ENCODE results near the gene CTSF.

The CTSF gene

DNA sequence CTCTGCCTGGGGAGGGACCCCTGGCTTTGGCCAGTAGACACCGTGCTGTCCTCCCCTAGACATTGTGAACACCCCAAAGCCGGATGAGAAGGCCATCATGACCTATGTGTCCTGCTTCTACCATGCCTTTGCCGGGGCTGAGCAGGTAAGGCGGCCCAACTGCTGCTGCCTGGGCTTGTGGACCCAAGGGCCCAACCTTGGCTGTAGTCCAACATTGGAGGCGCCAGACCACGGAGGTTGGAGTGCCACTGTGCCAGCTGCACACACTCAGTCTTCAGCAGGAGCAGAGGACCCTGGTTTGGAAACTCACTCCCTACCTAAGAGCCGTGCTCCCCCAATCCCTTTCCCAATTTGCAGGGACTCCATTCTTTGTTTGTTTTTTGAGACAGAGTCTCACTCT is 12.3 kb downstream of the CTSF start:
- TF ChIP-seq, protein P1, sequence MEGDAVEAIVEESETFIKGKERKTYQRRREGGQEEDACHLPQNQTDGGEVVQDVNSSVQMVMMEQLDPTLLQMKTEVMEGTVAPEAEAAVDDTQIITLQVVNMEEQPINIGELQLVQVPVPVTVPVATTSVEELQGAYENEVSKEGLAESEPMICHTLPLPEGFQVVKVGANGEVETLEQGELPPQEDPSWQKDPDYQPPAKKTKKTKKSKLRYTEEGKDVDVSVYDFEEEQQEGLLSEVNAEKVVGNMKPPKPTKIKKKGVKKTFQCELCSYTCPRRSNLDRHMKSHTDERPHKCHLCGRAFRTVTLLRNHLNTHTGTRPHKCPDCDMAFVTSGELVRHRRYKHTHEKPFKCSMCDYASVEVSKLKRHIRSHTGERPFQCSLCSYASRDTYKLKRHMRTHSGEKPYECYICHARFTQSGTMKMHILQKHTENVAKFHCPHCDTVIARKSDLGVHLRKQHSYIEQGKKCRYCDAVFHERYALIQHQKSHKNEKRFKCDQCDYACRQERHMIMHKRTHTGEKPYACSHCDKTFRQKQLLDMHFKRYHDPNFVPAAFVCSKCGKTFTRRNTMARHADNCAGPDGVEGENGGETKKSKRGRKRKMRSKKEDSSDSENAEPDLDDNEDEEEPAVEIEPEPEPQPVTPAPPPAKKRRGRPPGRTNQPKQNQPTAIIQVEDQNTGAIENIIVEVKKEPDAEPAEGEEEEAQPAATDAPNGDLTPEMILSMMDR (conservative IDR thresholded peaks at IDR 0.05; ENCODE audit: low read depth, low read length): no peak
- H3K4me3 ChIP-seq (ENCODE audit: low read depth, low read length): no peak overlapping the region
- DNase-seq (ENCODE audit: low read depth): no peak

DNA sequence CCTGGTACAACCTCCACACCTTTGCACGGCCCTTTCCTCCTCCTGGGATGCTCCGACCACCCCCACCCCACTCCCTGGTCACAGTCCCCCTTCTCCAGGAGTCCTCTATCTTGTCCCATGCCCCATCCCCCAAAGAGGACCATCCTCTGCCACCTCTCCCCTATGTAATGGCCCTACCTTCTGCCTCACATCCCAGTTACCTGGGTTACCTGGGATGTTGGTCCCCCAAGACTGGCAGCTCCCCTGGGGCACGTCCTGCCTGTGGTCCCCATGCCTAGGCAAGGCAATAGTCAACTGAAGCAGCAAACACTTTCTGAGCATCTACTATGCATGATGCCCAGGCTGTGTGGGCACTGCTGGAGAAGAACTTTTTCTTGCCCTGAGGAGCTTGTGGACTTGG is 13.0 kb downstream of the CTSF start:
- no peak for DNase-seq (ENCODE audit: low read depth)
- no peak overlapping the region for H3K4me3 ChIP-seq (ENCODE audit: low read depth, low read length)
- TF ChIP-seq, protein P1 (conservative IDR thresholded peaks at IDR 0.05; ENCODE audit: low read depth, low read length): no peak

DNA sequence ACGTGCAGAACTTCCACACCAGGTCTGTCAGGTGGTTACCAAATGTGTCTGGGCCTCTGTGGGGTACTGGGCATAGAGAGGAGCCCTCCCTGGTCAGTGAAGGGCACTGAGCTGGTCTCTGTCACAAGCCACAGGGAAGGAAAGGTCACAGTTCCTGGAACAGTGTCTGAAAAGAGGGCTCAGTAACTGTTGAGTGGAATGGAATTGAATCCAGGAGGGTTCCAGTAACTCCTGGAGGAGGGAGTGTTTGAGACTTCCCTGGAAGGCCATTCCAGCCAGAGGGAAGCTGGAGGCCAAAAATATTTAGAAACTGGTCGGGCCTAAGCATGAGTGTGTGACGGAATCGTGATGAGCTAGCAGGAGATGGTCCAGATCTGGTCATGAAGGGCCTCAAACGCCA is 13.8 kb downstream of the CTSF start:
- no peak overlapping the region for H3K4me3 ChIP-seq (ENCODE audit: low read depth, low read length)
- TF ChIP-seq, protein P1 (conservative IDR thresholded peaks at IDR 0.05; ENCODE audit: low read depth, low read length): no peak
- DNase-seq (ENCODE audit: low read depth): no peak

DNA sequence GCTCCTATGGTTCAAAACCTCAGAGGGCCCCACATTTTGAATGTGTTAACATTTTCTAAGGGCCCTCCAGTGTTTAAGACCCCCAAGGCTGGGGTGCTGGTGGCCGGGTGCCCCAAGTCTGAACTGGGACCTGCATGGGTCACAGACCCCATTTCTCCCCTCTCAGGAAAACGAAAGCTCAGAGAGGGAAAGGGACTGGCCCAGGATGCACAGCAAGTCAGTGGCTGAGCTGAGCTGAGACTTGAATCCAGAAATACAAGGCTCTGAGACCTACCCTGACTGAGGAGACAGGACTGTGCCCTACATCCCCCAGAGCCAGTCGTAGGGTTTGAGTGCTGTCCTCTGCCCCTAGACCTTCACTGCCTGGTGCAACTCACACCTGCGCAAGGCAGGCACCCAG is 17.5 kb downstream of the CTSF start:
- TF ChIP-seq, protein P1 (conservative IDR thresholded peaks at IDR 0.05; ENCODE audit: low read depth, low read length): no peak
- no peak overlapping the region for H3K4me3 ChIP-seq (ENCODE audit: low read depth, low read length)
- no peak for DNase-seq (ENCODE audit: low read depth)

DNA sequence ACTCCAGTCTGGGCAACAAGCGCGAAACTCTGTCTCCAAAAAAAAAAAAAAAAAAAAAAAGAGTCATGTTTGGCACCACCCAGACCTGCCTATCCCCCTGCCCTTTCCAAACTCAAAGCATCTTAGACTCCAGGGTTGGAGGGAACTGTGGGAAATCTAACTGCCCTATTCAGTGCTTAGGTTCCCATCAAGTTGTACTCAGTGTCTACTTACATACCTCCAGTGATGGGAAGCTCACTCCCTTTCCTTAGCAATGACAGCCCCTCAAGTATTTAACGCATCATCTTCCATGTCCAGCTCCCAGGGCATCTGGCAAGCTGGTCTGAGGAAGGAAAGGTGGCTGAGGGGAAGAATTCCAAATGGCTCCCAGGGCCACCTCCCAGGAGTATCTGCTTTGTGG is 18.7 kb downstream of the CTSF start:
- DNase-seq (ENCODE audit: low read depth): no peak
- TF ChIP-seq, protein P1 (conservative IDR thresholded peaks at IDR 0.05; ENCODE audit: low read depth, low read length): no peak
- no peak overlapping the region for H3K4me3 ChIP-seq (ENCODE audit: low read depth, low read length)

DNA sequence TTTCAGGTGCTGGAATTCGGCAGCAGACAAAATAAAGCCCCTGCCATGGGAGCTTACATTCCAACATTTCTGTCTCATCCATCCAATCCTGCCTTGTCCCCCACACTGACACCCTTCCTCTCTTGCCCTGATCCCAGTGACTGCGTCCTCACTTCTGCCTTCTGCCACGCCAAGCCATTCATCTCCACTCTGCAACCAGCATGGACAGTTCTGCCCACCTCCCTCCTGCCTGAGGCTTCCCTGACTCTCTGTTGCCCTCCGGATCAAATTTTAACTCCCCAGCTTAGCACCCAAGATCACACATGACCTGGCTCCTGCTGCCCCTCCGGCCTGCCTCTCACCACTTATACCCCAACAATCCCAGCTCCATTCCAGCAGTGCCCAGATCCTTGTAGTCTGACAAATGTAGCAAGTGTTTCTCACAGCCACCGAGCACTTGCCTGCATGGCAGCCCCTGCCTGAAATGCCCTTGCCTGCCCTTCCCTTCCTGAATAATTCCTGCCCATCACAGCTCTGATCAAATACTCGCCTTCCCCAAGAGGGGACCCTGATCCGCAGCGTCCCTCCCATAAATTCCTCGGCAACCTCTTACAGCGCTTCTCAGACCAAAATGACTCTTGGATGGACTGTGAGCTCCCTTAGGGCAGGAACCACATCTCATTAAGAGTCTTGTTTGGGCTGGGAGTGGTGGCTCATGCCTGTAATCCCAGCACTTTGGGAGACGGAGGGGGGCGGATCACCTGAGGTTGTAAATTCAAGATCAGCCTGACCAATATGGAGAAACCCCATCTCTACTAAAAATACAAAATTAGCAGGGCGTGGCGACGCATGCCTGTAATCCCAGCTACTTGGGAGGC is 19.4 kb downstream of the CTSF start:
- H3K4me3 ChIP-seq (ENCODE audit: low read depth, low read length): no peak overlapping the region
- TF ChIP-seq, protein P1 (conservative IDR thresholded peaks at IDR 0.05; ENCODE audit: low read depth, low read length): no peak
- DNase-seq (ENCODE audit: low read depth): no peak

DNA sequence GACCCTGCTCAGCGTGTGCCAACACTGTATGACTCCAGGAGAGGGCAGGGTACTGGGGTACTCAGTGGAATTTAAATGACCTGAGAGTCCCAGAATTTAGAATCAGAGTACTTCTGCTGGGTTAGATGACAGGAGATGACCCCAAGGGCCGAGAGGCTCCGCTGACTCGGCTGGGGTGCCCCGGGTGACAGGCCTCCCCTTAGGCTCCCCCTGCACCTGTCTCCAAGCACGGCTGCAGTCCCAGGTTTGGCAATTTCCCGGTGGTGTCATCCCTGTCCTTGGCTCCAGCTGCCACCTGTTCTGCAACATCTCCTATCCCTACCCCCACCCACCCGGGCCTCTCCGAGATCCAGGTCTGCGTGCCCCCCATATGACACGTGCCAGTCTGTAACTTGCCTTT is 20.4 kb downstream of the CTSF start:
- DNase-seq (ENCODE audit: low read depth): no peak
- TF ChIP-seq, protein P1 (conservative IDR thresholded peaks at IDR 0.05; ENCODE audit: low read depth, low read length): no peak

More for the DNA sequence above, 20.4 kb downstream of the CTSF start:
- no peak overlapping the region for H3K4me3 ChIP-seq (ENCODE audit: low read depth, low read length)

Data from choroid plexus epithelial cell (primary cell).